ENCODE measurements around the gene SOCS7. TPM values are rescaled to one million over a fixed set of nuclear protein-coding genes. Genes with fewer than 3 reads are reported as not detected.

Gene SOCS7
- total and polyA plus RNA-seq, 10 of the 15 experiments (the other 5 are each of a cell fraction or from before 2014, with no cell fraction given): 0.68 to 12.8 (median 7.3) TPM

DNA sequence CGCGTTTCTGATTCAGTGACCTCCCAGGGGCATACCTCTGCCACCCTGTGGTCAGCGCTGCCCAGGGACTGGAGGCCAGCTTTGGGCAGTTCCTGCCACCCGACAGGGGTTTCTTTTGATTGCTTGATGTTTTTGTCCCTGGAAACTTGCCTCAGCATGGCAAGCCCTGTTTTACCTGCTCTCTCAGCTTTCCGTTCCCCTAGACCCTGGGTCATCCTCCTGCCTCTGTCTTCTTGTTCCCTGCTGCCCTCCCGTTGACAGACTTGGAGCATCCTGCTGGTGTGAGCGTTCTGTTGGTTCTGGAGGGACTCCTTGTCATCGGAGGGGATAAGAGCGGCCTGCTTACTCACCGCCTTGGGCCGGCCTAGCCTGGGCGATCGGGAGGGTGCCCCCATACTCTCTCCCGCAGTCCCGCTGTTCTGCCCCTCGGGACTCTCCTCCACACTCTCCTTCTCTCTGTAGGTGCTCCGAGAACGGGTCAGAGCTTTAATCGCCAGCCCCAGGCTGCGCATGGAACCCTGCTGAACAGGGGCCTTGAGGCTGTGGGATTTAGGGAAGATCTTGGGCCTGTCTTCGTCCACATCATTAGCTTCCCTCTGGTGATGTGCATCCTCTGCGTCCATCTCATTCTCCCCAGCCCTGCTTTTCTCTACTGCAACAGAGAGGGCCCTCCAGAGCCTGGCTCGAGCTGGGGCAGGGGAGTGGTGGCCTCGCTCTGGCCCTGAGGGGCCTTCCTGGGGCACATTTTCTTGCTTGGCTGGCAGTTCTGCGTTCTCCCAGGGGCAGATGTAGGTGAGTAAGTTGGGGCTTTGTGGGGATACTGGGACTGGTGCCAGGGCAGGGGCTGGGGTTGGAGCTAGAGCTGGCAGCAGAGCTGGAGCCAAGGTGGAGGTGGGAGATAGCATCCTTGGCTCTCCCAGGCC lies 21.6 kb upstream of the SOCS7 start:
- RAD21 ChIA-PET (ENCODE audit: unreplicated experiment): interaction anchor here (0.6 kb wide), 1 partner anchor 680 kb away, joined by 4 read pairs; no protein-coding TSS in a partner anchor
- no peak for DNase-seq (ENCODE audit: low read depth, low spot score)
- no peaks in the 10 kb centered on the region for H3K79me2 ChIP-seq (ENCODE audit: control insufficient read depth, insufficient read depth, low read length)
- H3K27ac ChIP-seq (ENCODE audit: control insufficient read depth, insufficient read depth): no peak overlapping the region
- 60% methylated on average over 25 of the region's 25 CpGs for WGBS (ENCODE audit: insufficient coverage, insufficient replicate concordance, low lambda C conversion rate, missing lambda C conversion rate)
- BruUV-seq (replicated peaks): no TSS peak
- H3K27me3 ChIP-seq (replicated peaks in 1 of 2; ENCODE audit: control insufficient read depth in 2 of 2, insufficient read depth in 2 of 2, low read length in 1 of 2): no peaks in the 10 kb centered on the region
- H3K9me3 ChIP-seq (replicated peaks; ENCODE audit: control insufficient read depth, insufficient read depth, low read length): no peaks in the 10 kb centered on the region
- intact Hi-C loops (cut with micrococcal nuclease; ENCODE audit: unreplicated experiment): no loop called here
- H3K4me2 ChIP-seq (ENCODE audit: control insufficient read depth, insufficient read depth): no peak overlapping the region
- no peaks in the 10 kb centered on the region; the same call in 1 of the 2 replicates for H3K4me1 ChIP-seq (ENCODE audit: control insufficient read depth, insufficient read depth, low read length)
- no peaks in the 10 kb centered on the region for H4K20me1 ChIP-seq (ENCODE audit: control insufficient read depth, insufficient read depth)
- POLR2A ChIA-PET: no interaction called here
- no peak overlapping the region for H2AFZ ChIP-seq (ENCODE audit: control insufficient read depth, low read depth, low read length)
- SMC1A ChIA-PET (ENCODE audit: uncharacterized antibody, unreplicated experiment): interaction anchor here (1.3 kb wide), 1 partner anchor 19 kb away, joined by 3 read pairs; no protein-coding TSS in a partner anchor
- CTCF ChIA-PET: interaction anchor here (0.9 to 4.9 kb wide), 4 partner anchors 7 to 85 kb away, joined by 3 to 36 read pairs (median 22); no protein-coding TSS in a partner anchor
- H3K4me3 ChIP-seq: no peak overlapping the region
- ATAC-seq: no peak
- in situ Hi-C loops (cut with MboI): no loop called here
- no peak for FAIRE-seq
- H3K36me3 ChIP-seq (ENCODE audit: control insufficient read depth in 2 of 2, insufficient read depth in 2 of 2, low read length in 1 of 2): no peaks in the 10 kb centered on the region
- no peak overlapping the region for H3K9ac ChIP-seq (ENCODE audit: control insufficient read depth, insufficient read depth, low read length)
- TF ChIP-seq TCF3 (IDR thresholded peaks at IDR 0.05; ENCODE audit: borderline replicate concordance, insufficient read depth, low read depth, low read length) (no peak), BHLHE40 (IDR thresholded peaks at IDR 0.05; ENCODE audit: borderline replicate concordance in 1 of 2, low read depth in 2 of 2, low read length in 1 of 2) (no peak), TCF12 (IDR thresholded peaks at IDR 0.05; ENCODE audit: low read depth, low read length) (no peak), LARP7 (IDR thresholded peaks at IDR 0.05) (no peak), E4F1 (IDR thresholded peaks at IDR 0.05; ENCODE audit: borderline replicate concordance, partially characterized antibody) (no peak), CBX3 (IDR thresholded peaks at IDR 0.05; ENCODE audit: borderline replicate concordance, low read depth) (no peak), BCL3 (IDR thresholded peaks at IDR 0.05; ENCODE audit: borderline replicate concordance, insufficient read depth, low read depth, low read length, poor library complexity, severe bottlenecking) (no peak), KDM1A (IDR thresholded peaks at IDR 0.05; ENCODE audit: borderline replicate concordance) (no peak), CHD1 (IDR thresholded peaks at IDR 0.05; ENCODE audit: low read depth, low read length) (no peak), TBL1XR1 (IDR thresholded peaks at IDR 0.05; ENCODE audit: low read depth, low read length) (no peak), POLR2AphosphoS2 (IDR thresholded peaks at IDR 0.05; ENCODE audit: low read depth, low read length) (no peak), HCFC1 (IDR thresholded peaks at IDR 0.05; ENCODE audit: low read length) (no peak)
- TF ChIP-seq, protein P1, sequence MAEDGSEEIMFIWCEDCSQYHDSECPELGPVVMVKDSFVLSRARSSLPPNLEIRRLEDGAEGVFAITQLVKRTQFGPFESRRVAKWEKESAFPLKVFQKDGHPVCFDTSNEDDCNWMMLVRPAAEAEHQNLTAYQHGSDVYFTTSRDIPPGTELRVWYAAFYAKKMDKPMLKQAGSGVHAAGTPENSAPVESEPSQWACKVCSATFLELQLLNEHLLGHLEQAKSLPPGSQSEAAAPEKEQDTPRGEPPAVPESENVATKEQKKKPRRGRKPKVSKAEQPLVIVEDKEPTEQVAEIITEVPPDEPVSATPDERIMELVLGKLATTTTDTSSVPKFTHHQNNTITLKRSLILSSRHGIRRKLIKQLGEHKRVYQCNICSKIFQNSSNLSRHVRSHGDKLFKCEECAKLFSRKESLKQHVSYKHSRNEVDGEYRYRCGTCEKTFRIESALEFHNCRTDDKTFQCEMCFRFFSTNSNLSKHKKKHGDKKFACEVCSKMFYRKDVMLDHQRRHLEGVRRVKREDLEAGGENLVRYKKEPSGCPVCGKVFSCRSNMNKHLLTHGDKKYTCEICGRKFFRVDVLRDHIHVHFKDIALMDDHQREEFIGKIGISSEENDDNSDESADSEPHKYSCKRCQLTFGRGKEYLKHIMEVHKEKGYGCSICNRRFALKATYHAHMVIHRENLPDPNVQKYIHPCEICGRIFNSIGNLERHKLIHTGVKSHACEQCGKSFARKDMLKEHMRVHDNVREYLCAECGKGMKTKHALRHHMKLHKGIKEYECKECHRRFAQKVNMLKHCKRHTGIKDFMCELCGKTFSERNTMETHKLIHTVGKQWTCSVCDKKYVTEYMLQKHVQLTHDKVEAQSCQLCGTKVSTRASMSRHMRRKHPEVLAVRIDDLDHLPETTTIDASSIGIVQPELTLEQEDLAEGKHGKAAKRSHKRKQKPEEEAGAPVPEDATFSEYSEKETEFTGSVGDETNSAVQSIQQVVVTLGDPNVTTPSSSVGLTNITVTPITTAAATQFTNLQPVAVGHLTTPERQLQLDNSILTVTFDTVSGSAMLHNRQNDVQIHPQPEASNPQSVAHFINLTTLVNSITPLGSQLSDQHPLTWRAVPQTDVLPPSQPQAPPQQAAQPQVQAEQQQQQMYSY (CRISPR knock-in tag; IDR thresholded peaks at IDR 0.05): no peak

Data from GM12878 (cell line).